GM23338 (cell line): ENCODE measurements around the gene ZNF507.

Source experiments
- CTCF ChIP-seq, 2 experiments: fragments of 200-600 bp in 1 of 2; sonication (generic) in 1 of 2; conservative IDR thresholded peaks; 2 replicates each; pipeline versions ENCODE4 v1.5.1 to v1.6.1; 2016 to 2017; ENCODE audit warnings: antibody characterized with exemption in 2 of 2, low read depth in 2 of 2, mild to moderate bottlenecking in 2 of 2, moderate library complexity in 1 of 2
- ZNF331 ChIP-seq: fragments of 250-450 bp; sonication (Bioruptor Pico); IDR thresholded peaks from 2 replicates; pipeline ENCODE4 v1.5.0; 2020; ENCODE audit warnings: low read depth, mild to moderate bottlenecking, moderate library complexity

- TF ChIP-seq CTCF (conservative IDR thresholded peaks at IDR 0.05; ENCODE audit: low read depth in 2 of 2) (no peak), ZNF331 (CRISPR knock-in tag) (no peak)
These were observed 42.6 kb upstream of the ZNF507 start for GRCh38 chr19:32302778-32303177.
